ENCODE results near the gene C17orf78.
"Not testable (repeated sequence)": the region's sequence is repeated elsewhere in the genome, so short reads cannot be mapped to it uniquely, and the experiment has no call there.

C17orf78 gene

DNA sequence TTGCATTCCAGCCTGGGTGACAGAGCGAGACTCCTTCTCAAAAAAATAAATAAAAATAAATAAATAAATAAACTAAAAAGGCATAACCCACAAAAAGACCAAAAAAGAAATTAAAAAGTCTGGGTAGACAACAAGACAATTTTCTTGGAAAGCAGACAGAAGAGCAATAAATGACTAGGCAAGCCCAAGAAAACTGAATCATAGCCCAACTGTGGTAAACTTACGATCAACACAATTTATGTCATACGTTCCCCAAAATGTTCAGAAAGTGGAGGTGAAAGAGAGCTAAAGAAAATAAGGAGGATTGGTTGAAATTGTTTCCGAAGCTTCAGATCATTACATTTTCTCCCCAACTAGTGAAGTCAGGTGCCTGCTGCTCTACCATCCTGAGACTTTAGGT lies 31.3 kb upstream of the C17orf78 start:
- no peak overlapping the region for H3K4me3 ChIP-seq (ENCODE audit: low read depth, low read length)
- DNase-seq (ENCODE audit: low read depth), result no peak
- in situ Hi-C loops (cut with HindIII; ENCODE audit: low sequenced_read_pairs), result loop anchor here (5.0 kb wide), 1 partner anchor 82 kb away; no protein-coding TSS in a partner anchor
- TF ChIP-seq, protein P1, sequence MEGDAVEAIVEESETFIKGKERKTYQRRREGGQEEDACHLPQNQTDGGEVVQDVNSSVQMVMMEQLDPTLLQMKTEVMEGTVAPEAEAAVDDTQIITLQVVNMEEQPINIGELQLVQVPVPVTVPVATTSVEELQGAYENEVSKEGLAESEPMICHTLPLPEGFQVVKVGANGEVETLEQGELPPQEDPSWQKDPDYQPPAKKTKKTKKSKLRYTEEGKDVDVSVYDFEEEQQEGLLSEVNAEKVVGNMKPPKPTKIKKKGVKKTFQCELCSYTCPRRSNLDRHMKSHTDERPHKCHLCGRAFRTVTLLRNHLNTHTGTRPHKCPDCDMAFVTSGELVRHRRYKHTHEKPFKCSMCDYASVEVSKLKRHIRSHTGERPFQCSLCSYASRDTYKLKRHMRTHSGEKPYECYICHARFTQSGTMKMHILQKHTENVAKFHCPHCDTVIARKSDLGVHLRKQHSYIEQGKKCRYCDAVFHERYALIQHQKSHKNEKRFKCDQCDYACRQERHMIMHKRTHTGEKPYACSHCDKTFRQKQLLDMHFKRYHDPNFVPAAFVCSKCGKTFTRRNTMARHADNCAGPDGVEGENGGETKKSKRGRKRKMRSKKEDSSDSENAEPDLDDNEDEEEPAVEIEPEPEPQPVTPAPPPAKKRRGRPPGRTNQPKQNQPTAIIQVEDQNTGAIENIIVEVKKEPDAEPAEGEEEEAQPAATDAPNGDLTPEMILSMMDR (IDR thresholded peaks at IDR 0.05; ENCODE audit: low read depth, low read length, missing control alignments), result no peak

DNA sequence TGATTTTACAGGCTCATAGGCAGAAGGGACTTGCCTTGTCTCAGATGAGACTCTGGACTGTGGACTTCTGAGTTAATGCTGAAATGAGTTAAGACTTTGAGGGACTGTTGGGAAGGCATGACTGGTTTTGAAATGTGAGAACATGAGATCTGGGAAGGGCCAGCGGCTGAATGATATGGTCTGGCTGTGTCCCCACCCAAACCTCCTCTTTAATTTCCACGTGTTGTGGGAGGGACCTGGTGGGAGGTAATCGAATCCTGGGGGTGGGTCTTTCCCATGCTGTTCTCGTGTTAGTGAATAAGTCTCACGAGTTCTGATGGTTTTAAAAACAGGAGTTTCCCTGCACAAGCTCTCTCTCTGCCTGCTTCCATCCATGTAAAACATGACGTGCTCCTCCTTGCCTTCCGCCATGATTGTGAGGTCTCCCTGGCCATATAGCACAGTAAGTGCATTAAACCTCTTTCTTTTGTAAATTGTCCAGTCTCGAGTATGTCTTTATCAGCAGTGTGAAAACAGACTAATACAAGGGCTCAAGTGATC lies 28.9 kb upstream of the C17orf78 start:
- DNase-seq (ENCODE audit: low read depth); in situ Hi-C loops (cut with HindIII; ENCODE audit: low sequenced_read_pairs): not testable (repeated sequence)

DNA sequence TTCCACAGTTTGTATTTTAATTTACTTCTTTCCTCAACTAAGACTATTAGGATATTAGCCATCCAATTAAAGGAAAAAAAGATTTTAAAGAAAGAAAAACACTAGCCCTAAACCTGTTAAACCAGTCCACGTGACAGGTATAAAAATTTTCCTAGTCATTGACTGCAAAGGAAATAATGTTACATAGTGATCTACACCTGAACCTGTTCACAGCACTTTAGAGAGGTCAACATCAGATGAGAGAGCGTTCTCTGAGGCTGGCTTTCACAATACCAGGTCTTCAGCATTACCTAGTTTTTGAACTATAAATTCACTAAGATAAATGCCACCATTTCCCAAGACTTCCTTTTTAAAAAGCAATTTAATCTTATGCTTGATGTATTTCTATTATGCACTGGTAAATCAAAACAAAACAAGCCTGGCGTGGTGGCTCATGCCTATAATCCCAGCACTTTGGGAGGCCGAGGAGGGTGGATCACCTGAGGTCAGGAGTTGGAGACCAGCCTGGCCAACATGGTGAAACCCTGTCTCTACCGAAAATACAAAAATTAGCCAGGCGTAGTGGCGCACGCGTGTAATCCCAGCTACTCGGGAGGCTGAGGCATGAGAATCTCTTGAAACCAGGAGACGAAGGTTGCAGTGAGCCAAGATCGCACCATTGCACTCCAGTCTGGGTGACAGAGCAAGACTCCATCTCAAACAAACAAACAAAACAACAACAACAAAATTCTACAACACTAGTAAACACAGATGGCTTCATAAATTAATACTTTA lies 18.8 kb upstream of the C17orf78 start:
- H3K4me3 ChIP-seq (ENCODE audit: low read depth, low read length), result peak overlapping the region; percentile 94
- DNase-seq (ENCODE audit: low read depth); in situ Hi-C loops (cut with HindIII; ENCODE audit: low sequenced_read_pairs): not testable (repeated sequence)

More for the DNA sequence above, 28.9 kb upstream of the C17orf78 start:
- H3K4me3 ChIP-seq (ENCODE audit: low read depth, low read length), result not testable (repeated sequence)

DNA sequence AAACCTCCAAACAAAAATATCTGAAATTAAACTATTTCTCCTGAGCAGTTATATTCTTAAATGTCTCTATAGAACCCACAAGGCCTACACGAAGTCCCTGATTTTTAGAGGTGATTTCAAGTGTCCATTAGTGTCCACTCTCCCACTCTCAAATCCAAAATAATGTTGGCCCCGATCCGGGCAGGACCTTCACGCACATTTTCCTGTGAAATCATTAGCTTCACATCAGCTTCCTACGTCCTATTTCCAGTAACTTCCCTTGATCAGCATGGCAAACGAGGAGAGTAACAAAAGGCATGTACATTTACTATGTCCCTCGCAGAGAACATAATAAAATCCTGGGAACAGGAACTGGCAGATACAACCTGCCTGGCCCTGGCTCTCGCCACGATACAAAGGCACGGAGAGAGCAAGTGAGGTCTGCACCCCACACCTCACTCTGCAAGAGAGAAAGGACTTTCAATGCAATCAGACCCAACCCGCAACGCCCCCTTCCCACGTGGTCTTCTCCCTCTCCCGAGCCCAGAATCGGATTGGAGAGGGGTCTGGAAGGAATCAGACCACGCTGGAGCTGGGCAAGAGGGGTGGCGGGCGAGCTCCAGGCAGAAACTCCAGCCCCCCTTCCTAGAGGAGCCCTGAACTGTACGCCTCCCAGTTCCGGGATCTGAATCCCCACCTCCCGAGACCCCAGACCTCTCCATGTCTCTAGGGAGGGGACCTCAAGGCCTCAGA lies 17.5 kb upstream of the C17orf78 start:
- peak overlapping the region; percentile 94 for H3K4me3 ChIP-seq (ENCODE audit: low read depth, low read length)
- in situ Hi-C loops (cut with HindIII; ENCODE audit: low sequenced_read_pairs), result no loop called here
- DNase-seq (ENCODE audit: low read depth), result no peak
- TF ChIP-seq, protein P1 (IDR thresholded peaks at IDR 0.05; ENCODE audit: low read depth, low read length, missing control alignments), result no peak

DNA sequence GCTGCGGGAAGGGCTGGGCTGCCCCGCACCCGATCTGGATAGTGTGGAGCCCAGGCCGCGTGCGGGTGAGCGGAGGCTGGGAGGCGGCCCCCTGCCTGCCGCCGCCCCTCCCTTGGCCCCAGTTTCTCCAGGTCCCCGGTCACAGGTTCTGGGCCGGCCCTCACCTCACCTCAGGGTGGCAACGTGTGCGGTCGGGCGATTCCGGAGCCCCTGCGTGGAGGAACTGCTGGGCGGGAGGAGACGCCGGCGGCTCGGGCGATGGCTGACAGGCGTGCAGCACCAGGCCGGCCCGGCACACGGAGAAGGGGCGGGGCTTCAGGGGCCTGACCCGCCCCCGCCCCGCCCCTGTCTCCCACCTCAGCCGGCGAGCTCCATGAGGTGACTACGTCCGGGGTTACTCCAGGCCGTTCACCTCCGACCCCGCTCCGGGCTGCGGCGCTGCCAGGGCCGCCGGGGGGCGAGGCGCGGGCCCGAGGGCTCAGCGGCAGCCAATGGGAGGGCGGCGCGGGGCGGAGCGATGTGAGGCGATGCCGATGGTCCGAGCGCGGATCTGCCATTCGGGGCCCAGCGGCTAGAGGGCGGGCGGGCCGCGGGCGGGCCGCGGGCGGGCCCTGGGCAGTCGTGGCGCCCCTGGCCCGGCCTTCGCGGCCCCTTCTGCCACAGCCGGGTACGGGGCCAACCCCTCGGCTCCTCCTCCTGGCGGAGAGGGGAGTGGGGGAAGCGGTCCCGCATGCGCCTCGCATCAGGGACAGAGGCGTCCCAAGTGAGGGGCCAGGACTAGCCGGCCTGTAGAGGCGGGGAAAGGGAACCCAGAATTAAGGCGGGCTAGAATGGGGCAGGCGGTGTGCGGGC lies 16.7 kb upstream of the C17orf78 start:
- peak; percentile 64 for DNase-seq (ENCODE audit: low read depth)
- peak overlapping the region; percentile 94 for H3K4me3 ChIP-seq (ENCODE audit: low read depth, low read length)
- in situ Hi-C loops (cut with HindIII; ENCODE audit: low sequenced_read_pairs), result no loop called here
- TF ChIP-seq, protein P1 (IDR thresholded peaks at IDR 0.05; ENCODE audit: low read depth, low read length, missing control alignments), result no peak

DNA sequence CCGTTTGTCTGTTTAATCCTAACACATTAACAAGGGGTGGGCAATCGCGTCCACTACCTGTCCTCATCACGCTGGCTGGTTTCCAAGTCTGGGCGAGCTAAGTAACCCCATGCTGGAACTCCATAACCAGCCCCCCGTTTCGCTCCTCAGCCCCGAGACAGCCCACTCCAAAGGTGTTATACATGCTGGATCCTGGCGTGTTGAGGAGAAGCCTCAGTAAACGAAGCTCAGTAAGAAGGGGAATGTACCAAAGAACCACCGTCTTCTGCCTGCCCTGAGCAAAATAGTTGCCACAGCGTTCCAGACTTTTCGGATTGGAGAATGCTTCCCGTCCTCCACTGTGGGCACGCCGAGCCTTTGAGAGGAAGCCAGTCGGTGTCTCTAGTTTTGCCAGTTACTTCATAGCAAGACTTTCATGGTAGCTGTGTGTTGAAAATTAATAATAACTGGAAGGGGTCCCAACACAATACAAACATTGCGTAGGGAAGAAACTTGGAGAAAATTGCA lies 16.1 kb upstream of the C17orf78 start:
- TF ChIP-seq, protein P1 (IDR thresholded peaks at IDR 0.05; ENCODE audit: low read depth, low read length, missing control alignments), result no peak
- peak overlapping the region; percentile 94 for H3K4me3 ChIP-seq (ENCODE audit: low read depth, low read length)
- no peak for DNase-seq (ENCODE audit: low read depth)
- in situ Hi-C loops (cut with HindIII; ENCODE audit: low sequenced_read_pairs), result no loop called here

DNA sequence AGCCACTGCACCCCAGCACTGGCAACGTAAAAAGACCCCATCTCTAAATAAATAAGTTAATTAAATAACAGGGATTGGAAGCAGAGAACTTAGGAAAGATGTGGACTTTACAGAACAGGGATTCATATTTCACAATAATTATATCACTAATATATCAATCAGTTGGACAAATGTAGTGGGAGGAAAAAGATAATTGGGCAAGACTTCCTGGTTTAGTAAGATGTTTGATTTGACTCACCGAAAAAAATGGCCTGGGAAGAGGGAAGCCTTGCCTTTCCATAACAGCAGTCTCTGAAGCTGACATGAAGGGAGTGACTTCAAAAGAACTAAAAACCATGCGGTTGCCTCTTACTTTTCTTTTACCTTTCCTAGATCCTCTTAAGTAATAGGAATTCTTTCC lies 15.2 kb upstream of the C17orf78 start:
- TF ChIP-seq, protein P1 (IDR thresholded peaks at IDR 0.05; ENCODE audit: low read depth, low read length, missing control alignments), result no peak
- no peak for DNase-seq (ENCODE audit: low read depth)
- in situ Hi-C loops (cut with HindIII; ENCODE audit: low sequenced_read_pairs), result no loop called here
- no peak overlapping the region for H3K4me3 ChIP-seq (ENCODE audit: low read depth, low read length)
